ENCODE results near the gene CMBL. TPM values are rescaled to one million over a fixed set of nuclear protein-coding genes. Genes with fewer than 3 reads are reported as not detected.

Gene CMBL
- polyA plus RNA-seq, 3 donors: 0.39 to 5.4 TPM; not detected in 1

DNA sequence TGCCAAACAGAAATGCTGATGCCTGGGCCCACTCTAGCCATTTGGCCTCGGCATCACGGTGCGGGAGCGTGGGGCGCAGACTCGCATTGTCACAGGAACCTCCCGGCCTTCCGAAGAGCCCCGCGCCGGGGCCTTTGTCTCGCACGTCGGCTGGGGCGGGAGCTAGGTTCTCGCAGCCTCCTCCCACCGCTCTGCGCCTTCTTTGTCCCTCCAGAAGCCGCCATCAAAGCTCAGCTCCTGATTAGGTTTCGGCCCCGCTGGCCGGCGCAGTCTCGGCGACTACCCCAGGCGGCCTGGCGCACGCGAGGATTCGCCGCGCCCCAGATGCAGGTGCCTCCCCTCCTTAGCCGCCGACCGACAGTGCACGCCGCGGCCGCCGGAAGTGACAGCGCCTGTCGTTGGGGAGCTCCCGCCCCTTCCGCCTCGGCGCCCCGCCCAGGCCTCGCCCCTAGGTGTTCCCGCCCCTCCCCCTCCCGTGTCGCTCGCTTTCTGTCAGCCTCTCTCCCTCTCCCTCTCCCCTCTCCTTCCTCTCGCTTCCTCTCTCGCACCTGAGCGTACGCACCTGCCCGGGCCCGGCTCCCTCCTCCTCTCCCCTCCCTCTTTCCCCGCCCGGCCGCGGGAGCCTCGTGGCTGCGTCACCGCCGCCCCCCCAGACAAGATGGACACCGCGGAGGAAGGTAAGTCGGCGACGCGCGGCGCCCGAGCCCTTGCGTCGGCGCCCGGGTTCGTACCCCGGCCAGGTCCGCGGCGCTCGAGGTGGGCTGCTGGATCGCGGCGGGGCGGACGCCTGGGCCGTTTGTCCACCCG, 45.7 kb upstream of the CMBL start, which contains the start of gene MARCHF6:
MARCHF6 (plus strand) TSS at position 455 of the 807 bp plus-strand sequence; CDS start at position 659, 204 bp downstream.
- H3K27me3 Mint-ChIP-seq (ENCODE audit: low read depth in 3 of 3): peaks cover 0 to 3% (median 0%) of the 10 kb centered on the region in 3 donors
- H3K79me2 ChIP-seq (ENCODE audit: insufficient read depth, low read length): peaks cover 61% of the 10 kb centered on the region
- H3K4me1 Mint-ChIP-seq: peaks cover 33% of the 10 kb centered on the region
- H3K9me3 Mint-ChIP-seq: no peaks in the 10 kb centered on the region
- H3K4me3 Mint-ChIP-seq: peak within 1 kb of the TSS; percentile 100
- intact Hi-C loops (cut with micrococcal nuclease): loop anchor here in 1 of 2 donors (2.0 to 10.0 kb wide), 4 partner anchors 69 to 281 kb away; partner anchors contain the start of genes ATPSCKMT and ROPN1L
- no peaks in the 10 kb centered on the region for H3K36me3 ChIP-seq (replicated peaks in 1 of 2; ENCODE audit: control insufficient read depth in 1 of 2, insufficient read depth in 2 of 2, low read length in 2 of 2)
- peak within 1 kb of the TSS; percentile 97 for H3K4me2 ChIP-seq (replicated peaks; ENCODE audit: extremely low read depth, low read length, poor library complexity, severe bottlenecking)
- TF ChIP-seq CTCF (IDR thresholded peaks at IDR 0.05): no peak
- under 1% methylated on average over 90 of the region's 92 CpGs for WGBS (ENCODE audit: insufficient coverage)
- H3K27ac ChIP-seq (ENCODE audit: low read depth in 1 of 2, low read length in 2 of 2): peak within 1 kb of the TSS; percentile 98
- DNase-seq: peak; percentile 84 to 89 (median 88)
- peak within 1 kb of the TSS; percentile 68 for H2AFZ ChIP-seq (ENCODE audit: insufficient read depth, low read depth, low read length, poor library complexity, severe bottlenecking)
- peak within 1 kb of the TSS; percentile 85 to 91 (median 89) for H3K4me3 ChIP-seq (replicated peaks in 1 of 3; ENCODE audit: low read depth in 2 of 3, low read length in 3 of 3)
- peak within 1 kb of the TSS; percentile 95 to 100 (median 98) for H3K27ac Mint-ChIP-seq
- peak within 1 kb of the TSS; percentile 93 for H3K9ac ChIP-seq (ENCODE audit: insufficient read depth, low read length, poor library complexity, severe bottlenecking)
- peaks cover 25 to 41% of the 10 kb centered on the region in 2 donors for H3K4me1 ChIP-seq (ENCODE audit: control insufficient read depth in 1 of 2, insufficient read depth in 2 of 2, low read length in 2 of 2)
- H3K27me3 ChIP-seq (ENCODE audit: control insufficient read depth in 2 of 2, insufficient read depth in 2 of 2, low read length in 2 of 2): no peaks in the 10 kb centered on the region
- H4K20me1 ChIP-seq (ENCODE audit: insufficient read depth, low read length): peaks cover 37% of the 10 kb centered on the region
- H3K36me3 Mint-ChIP-seq: peaks cover 2% of the 10 kb centered on the region in 2 donors
- no peaks in the 10 kb centered on the region for H3K9me3 ChIP-seq (replicated peaks in 1 of 2; ENCODE audit: control insufficient read depth in 1 of 2, insufficient read depth in 1 of 2, low read length in 2 of 2)

DNA sequence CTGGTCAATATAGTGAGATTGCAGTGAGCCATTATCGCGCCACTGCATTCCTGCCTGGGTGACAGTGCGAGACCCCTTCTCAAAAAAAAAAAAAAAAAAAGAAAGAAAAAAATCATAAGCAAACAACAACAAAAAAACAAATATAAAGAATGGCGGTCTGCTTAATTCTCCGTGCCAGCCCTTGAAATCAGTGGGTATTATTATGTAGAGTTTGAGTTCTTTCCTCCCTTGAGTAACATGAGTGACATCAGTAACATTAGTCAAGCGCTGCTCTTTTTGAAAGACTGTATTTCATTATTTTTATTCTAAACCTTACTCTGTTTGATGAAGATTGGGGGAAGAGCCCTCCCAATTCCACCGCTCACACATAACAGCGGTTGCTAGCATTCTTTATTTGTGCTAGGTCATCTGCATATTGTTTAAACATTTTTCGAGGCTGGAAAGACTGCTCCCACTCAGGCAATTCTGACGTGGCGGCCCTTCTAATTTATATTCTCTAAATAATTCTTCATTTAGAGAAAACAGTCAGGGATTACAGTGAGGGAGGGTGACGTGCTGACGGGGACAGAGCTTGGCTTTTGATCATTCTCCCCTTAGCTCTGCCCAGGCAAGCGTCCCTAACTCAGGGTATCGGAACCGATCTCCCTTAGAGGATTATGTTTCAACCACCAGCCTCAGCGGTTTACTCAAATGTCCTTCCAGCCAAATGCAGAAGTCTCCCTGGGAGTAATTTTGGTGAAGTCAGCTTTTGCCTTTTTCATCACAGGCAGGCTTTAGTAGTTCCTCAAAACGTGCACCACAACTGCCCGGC, 44.9 kb upstream of the CMBL start:
- Mint-ChIP-seq H3K4me3 (peak overlapping the region; percentile 82 to 89), H3K9me3 (no peaks in the 10 kb centered on the region), H3K36me3 (peaks cover 2% of the 10 kb centered on the region in 2 donors), H3K27me3 (ENCODE audit: low read depth in 3 of 3) (peaks cover 0 to 3% (median 0%) of the 10 kb centered on the region in 3 donors), H3K4me1 (peaks cover 27% of the 10 kb centered on the region), H3K27ac (peak overlapping the region; percentile 95 to 98 (median 97))
- Histone ChIP-seq H3K27me3 (ENCODE audit: control insufficient read depth in 2 of 2, insufficient read depth in 2 of 2, low read length in 2 of 2) (no peaks in the 10 kb centered on the region), H3K27ac (ENCODE audit: low read depth in 1 of 2, low read length in 2 of 2) (peak overlapping the region; percentile 98), H4K20me1 (ENCODE audit: insufficient read depth, low read length) (peaks cover 29% of the 10 kb centered on the region), H3K9me3 (replicated peaks in 1 of 2; ENCODE audit: control insufficient read depth in 1 of 2, insufficient read depth in 1 of 2, low read length in 2 of 2) (no peaks in the 10 kb centered on the region), H3K79me2 (ENCODE audit: insufficient read depth, low read length) (peaks cover 53% of the 10 kb centered on the region), H2AFZ (ENCODE audit: insufficient read depth, low read depth, low read length, poor library complexity, severe bottlenecking) (peak overlapping the region; percentile 68), H3K4me1 (ENCODE audit: control insufficient read depth in 1 of 2, insufficient read depth in 2 of 2, low read length in 2 of 2) (peaks cover 20 to 39% of the 10 kb centered on the region in 2 donors), H3K9ac (ENCODE audit: insufficient read depth, low read length, poor library complexity, severe bottlenecking) (peak overlapping the region; percentile 93), H3K36me3 (replicated peaks in 1 of 2; ENCODE audit: control insufficient read depth in 1 of 2, insufficient read depth in 2 of 2, low read length in 2 of 2) (no peaks in the 10 kb centered on the region), H3K4me3 (replicated peaks in 1 of 3; ENCODE audit: low read depth in 2 of 3, low read length in 3 of 3) (peak overlapping the region; percentile 85 to 91 (median 89)), H3K4me2 (replicated peaks; ENCODE audit: extremely low read depth, low read length, poor library complexity, severe bottlenecking) (peak overlapping the region; percentile 97)
- intact Hi-C loops (cut with micrococcal nuclease): loop anchor here in 1 of 2 donors (2.0 to 10.0 kb wide), 4 partner anchors 70 to 282 kb away; partner anchors contain the start of genes ATPSCKMT and ROPN1L
- WGBS (ENCODE audit: insufficient coverage): 0% methylated on average over 2 of the region's 19 CpGs
- TF ChIP-seq CTCF (IDR thresholded peaks at IDR 0.05): no peak
- DNase-seq: peak; percentile 89 to 93 (median 90)
